HCT116 (cell line): Measurements from ENCODE around the gene TMEM121B. TPM values are rescaled to one million over a fixed set of nuclear protein-coding genes. Genes with fewer than 3 reads are reported as not detected.

Source experiments
- ATAC-seq: fragments of 200-7000 bp; cut with Tn5 transposase; 2 replicates; pipeline ENCODE4 v1.9.1; 2020; ENCODE audit warnings: mild to moderate bottlenecking, moderate library complexity
- BruUV-seq: library from RNA; stranded (reverse); fragments of 400-500 nt; replicated peaks from 2 replicates; lab custom pipeline; 2021; lab: Mats Ljungman, UMichigan
- CTCF ChIA-PET: fragments of 300-600 bp; sonication (Branson Sonifier 250); formaldehyde crosslinking; loops from one replicate; lab custom pipeline; 2021; ENCODE audit warnings: antibody characterized with exemption; lab: Charles Lee
- POLR2A ChIA-PET: fragments of 300-600, 350-600 bp; sonication (Branson Sonifier 250); formaldehyde crosslinking; loops from one replicate; lab custom pipeline; 2021; ENCODE audit warnings: antibody characterized with exemption; lab: Charles Lee
- RAD21 ChIA-PET, 2 experiments: fragments of 300-600 bp; sonication (Branson Sonifier 250); formaldehyde crosslinking; loops; one replicate each; lab custom pipeline; 2023; ENCODE audit warnings: low total read pairs in 2 of 2; ENCODE audit not compliant: uncharacterized antibody in 2 of 2, unreplicated experiment in 2 of 2, low non-redundant PET in 1 of 2; lab: Charles Lee
- DNase-seq: peaks from one replicate; pipeline ENCODE4 v3.0.0-alpha.2; 2010; ENCODE audit warnings: low read depth, low spot score
- H2AFZ ChIP-seq: fragments of 200-600 bp; shearing (Covaris generic), sonication (generic); 2 replicates; pipeline ENCODE4 v1.6.1; 2017; ENCODE audit warnings: low read depth, mixed run types, mixed read lengths, antibody characterized with exemption, low read length; ENCODE audit not compliant: poor library complexity, severe bottlenecking
- H3K27ac ChIP-seq: 2 replicates; pipeline ENCODE4 v1.5.1; 2012; ENCODE audit warnings: low read depth, low read length
- H3K27me3 ChIP-seq: fragments of 200-600 bp; sonication (generic); 2 replicates; pipeline ENCODE4 v1.6.1; 2016; ENCODE audit warnings: mixed run types, low read length, mixed read lengths; ENCODE audit not compliant: insufficient read depth
- H3K36me3 ChIP-seq, 2 experiments: fragments of 200-500 bp in 1 of 2; fragments of 200-600 bp in 1 of 2; sonication (Bioruptor generic) in 1 of 2; sonication (generic) in 1 of 2; 2 replicates each; pipeline versions ENCODE4 v1.5.1 to v1.6.1; 2014 to 2016; ENCODE audit warnings: low read length in 2 of 2, inconsistent platforms in 1 of 2, mixed read lengths in 1 of 2, mixed run types in 1 of 2; ENCODE audit not compliant: insufficient read depth in 2 of 2, control insufficient read depth in 1 of 2
- H3K4me1 ChIP-seq, 2 experiments: fragments of 200-600 bp in 1 of 2; sonication (generic) in 1 of 2; 2 replicates each; pipeline versions ENCODE4 v1.5.1 to v1.6.1; 2012 to 2017; ENCODE audit warnings: low read length in 2 of 2, inconsistent platforms in 1 of 2, mild to moderate bottlenecking in 1 of 2, mixed read lengths in 1 of 2, mixed run types in 1 of 2, moderate library complexity in 1 of 2; ENCODE audit not compliant: insufficient read depth in 2 of 2, control insufficient read depth in 1 of 2
- H3K4me2 ChIP-seq: fragments of 200-600 bp; sonication (generic); 2 replicates; pipeline ENCODE4 v1.6.1; 2017; ENCODE audit warnings: mixed run types, low read length, mixed read lengths
- H3K4me3 ChIP-seq, 2 experiments: fragments of 200-600 bp in 1 of 2; sonication (generic) in 1 of 2; replicated peaks in 1 of 2; 2 replicates each; pipeline ENCODE4 v1.5.1; 2011 to 2016; ENCODE audit warnings: low read length in 2 of 2, control low read depth in 1 of 2, low read depth in 1 of 2, mild to moderate bottlenecking in 1 of 2, mixed read lengths in 1 of 2, mixed run types in 1 of 2
- H3K79me2 ChIP-seq: fragments of 200-600 bp; sonication (generic); 2 replicates; pipeline ENCODE4 v1.6.1; 2017; ENCODE audit warnings: mild to moderate bottlenecking, mixed run types, low read length, moderate library complexity, mixed read lengths; ENCODE audit not compliant: insufficient read depth
- H3K9ac ChIP-seq: fragments of 200-600 bp; sonication (generic); 2 replicates; pipeline ENCODE4 v1.6.1; 2016; ENCODE audit warnings: low read length, mixed read lengths
- H3K9me2 ChIP-seq: fragments of 200-600 bp; sonication (generic), shearing (Covaris generic); 2 replicates; pipeline ENCODE4 v1.6.1; 2017; ENCODE audit warnings: mixed run types, mild to moderate bottlenecking, moderate library complexity; ENCODE audit not compliant: insufficient read depth
- H3K9me3 ChIP-seq, 2 experiments: fragments of 200-500 bp in 1 of 2; fragments of 200-600 bp in 1 of 2; sonication (Bioruptor generic) in 1 of 2; sonication (generic) in 1 of 2; 2 replicates each; pipeline ENCODE4 v1.6.1; 2014 to 2017; ENCODE audit warnings: low read length in 2 of 2, mixed read lengths in 2 of 2, inconsistent platforms in 1 of 2, low read depth in 1 of 2, mild to moderate bottlenecking in 1 of 2, mixed run types in 1 of 2, moderate library complexity in 1 of 2; ENCODE audit not compliant: control insufficient read depth in 1 of 2, insufficient read depth in 1 of 2
- H4K20me1 ChIP-seq: fragments of 200-600 bp; sonication (generic), shearing (Covaris generic); 2 replicates; pipeline ENCODE4 v1.6.1; 2017; ENCODE audit warnings: mixed run types, mild to moderate bottlenecking, moderate library complexity; ENCODE audit not compliant: insufficient read depth
- EGR1 ChIP-seq: IDR thresholded peaks from 2 replicates; pipeline ENCODE4 v1.6.1; 2012; ENCODE audit warnings: low read depth
- MAX ChIP-seq: IDR thresholded peaks from 2 replicates; pipeline ENCODE4 v1.6.1; 2012
- RAD21 ChIP-seq: IDR thresholded peaks from 2 replicates; pipeline ENCODE4 v1.6.1; 2012; ENCODE audit warnings: low read depth, mild to moderate bottlenecking
- REST ChIP-seq: IDR thresholded peaks from 2 replicates; pipeline ENCODE4 v1.6.1; 2012; ENCODE audit warnings: low read depth
- SP1 ChIP-seq: IDR thresholded peaks from 2 replicates; pipeline ENCODE4 v1.6.1; 2012; ENCODE audit warnings: low read depth
- TCF7L2 ChIP-seq: IDR thresholded peaks from 2 replicates; pipeline ENCODE4 v1.7.0; 2011; ENCODE audit warnings: borderline replicate concordance, inconsistent platforms; ENCODE audit not compliant: insufficient read depth, insufficient read length; ENCODE audit errors: extremely low read depth
- ZNF274 ChIP-seq: fragments of 200-500 bp; sonication (Bioruptor generic); IDR thresholded peaks from 2 replicates; pipeline ENCODE4 v1.6.1; 2014; ENCODE audit warnings: mild to moderate bottlenecking, low read depth, low read length, inconsistent platforms
- intact Hi-C: fragments of 100-400 bp; cut with micrococcal nuclease; formaldehyde crosslinking; loops from 2 replicates; pipeline ENCODE4 v1.10.0; 2022
- total RNA-seq: library from RNA; stranded (reverse); gene quantifications from one replicate; pipeline ENCODE4 v1.2.1, GENCODE V29; 2021; ENCODE audit not compliant: unreplicated experiment
- TF ChIP-seq, protein P1 (sequence below): IDR thresholded peaks from 2 replicates; pipeline ENCODE4 v1.6.1; 2012

TMEM121B gene
- total RNA-seq, 1 experiment from 2014 or later, result 0.57 TPM

DNA sequence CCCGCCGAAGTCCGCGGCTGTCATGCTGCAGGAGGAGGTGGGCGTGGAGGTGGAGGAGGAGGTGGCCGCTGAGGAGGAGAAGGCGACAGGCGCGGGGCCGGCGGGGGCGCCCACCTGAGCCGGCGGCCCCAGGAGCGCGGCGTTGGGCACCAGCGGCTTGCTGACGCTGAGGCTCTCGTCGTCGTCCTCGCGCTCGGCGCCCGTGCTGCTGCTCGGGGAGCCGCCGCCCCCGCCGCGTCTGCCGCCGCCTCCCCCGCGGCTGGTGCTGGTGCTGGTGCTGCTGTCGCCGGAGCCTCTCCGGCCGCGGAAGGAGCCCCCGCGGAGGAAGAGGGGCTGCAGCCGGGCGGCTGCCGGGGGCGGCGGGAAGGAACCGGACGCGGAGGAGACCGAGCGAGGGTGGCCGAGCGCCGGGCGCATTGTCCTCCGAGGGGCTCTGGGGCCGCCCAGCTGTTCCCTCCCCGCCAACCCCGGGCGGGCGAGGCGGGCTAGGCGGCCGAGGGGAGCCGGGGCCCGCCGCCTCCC, 388 bp downstream of the TMEM121B start:
- H3K36me3 ChIP-seq, result no peaks in the 10 kb centered on the region
- no peak for DNase-seq
- BruUV-seq, result no TSS peak
- no peak overlapping the region for H3K4me2 ChIP-seq
- no peaks in the 10 kb centered on the region for H3K79me2 ChIP-seq
- H3K9me3 ChIP-seq, result no peaks in the 10 kb centered on the region
- intact Hi-C loops, result no loop called here
- no peaks in the 10 kb centered on the region for H4K20me1 ChIP-seq
- H3K27ac ChIP-seq, result no peak overlapping the region
- no peaks in the 10 kb centered on the region for H3K4me1 ChIP-seq
- no peak overlapping the region for H3K9ac ChIP-seq
- ChIA-PET RAD21 (no interaction called here), POLR2A (no interaction called here), CTCF (no interaction called here)
- ATAC-seq, result no peak
- H3K4me3 ChIP-seq, result no peak overlapping the region
- H3K27me3 ChIP-seq, result no peaks in the 10 kb centered on the region
- TF ChIP-seq RAD21, result no peak
- TF ChIP-seq SP1, result no peak
- TF ChIP-seq ZNF274, result no peak
- TF ChIP-seq TCF7L2, result no peak
- TF ChIP-seq, protein P1, sequence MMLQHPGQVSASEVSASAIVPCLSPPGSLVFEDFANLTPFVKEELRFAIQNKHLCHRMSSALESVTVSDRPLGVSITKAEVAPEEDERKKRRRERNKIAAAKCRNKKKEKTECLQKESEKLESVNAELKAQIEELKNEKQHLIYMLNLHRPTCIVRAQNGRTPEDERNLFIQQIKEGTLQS, result no peak
- TF ChIP-seq EGR1, result no peak
- no peaks in the 10 kb centered on the region for H3K9me2 ChIP-seq
- no peak overlapping the region for H2AFZ ChIP-seq

DNA sequence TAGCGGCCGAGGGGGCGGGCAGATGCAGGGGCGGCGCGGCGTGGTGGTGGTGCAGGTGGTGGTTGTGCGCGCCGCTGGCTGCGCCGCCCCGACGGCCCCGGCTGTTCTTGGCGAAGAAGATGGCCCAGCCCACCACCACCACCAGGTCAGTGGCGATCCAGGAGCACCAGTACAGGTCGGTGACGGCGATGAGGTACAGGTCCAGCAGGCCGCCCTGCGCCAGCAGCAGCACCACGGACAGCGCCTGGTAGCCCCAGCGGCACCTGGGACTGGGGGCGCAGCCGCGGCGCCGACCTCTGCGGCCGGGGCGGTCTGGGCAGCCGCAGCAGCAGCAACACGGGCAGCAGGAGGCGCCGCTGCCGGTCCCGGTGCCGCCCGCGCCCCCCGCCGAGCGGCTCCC, 879 bp downstream of the TMEM121B start:
- Histone ChIP-seq H3K4me3 (no peak overlapping the region), H3K36me3 (no peaks in the 10 kb centered on the region), H3K4me1 (no peaks in the 10 kb centered on the region), H3K9me2 (no peaks in the 10 kb centered on the region), H3K9ac (no peak overlapping the region), H3K79me2 (no peaks in the 10 kb centered on the region), H4K20me1 (no peaks in the 10 kb centered on the region), H3K9me3 (no peaks in the 10 kb centered on the region), H3K27me3 (no peaks in the 10 kb centered on the region), H2AFZ (no peak overlapping the region), H3K4me2 (no peak overlapping the region), H3K27ac (no peak overlapping the region)
- intact Hi-C loops, result no loop called here
- ChIA-PET POLR2A (no interaction called here), RAD21 (no interaction called here), CTCF (interaction anchor here (1.4 kb wide), 1 partner anchor 382 kb away, joined by 9 read pairs; no protein-coding TSS in a partner anchor)
- no TSS peak for BruUV-seq
- TF ChIP-seq MAX, result no peak
- peak; percentile 60 for TF ChIP-seq REST
- DNase-seq (no peak), ATAC-seq (no peak; the same call in 1 of the 2 replicates)
